Endothelial cell of umbilical vein (primary cell): ENCODE results near the gene SLC22A23.

Experiments
- CTCF ChIP-seq, 2 donors: IDR thresholded peaks; 1 replicate in 1 of 2; 2 replicates in 1 of 2; pipeline ENCODE4 v1.5.1; 2011; ENCODE audit warnings: low read length in 2 of 2, mild to moderate bottlenecking in 2 of 2, moderate library complexity in 2 of 2, control low read depth in 1 of 2, inconsistent platforms in 1 of 2, low read depth in 1 of 2; ENCODE audit not compliant: insufficient read depth in 1 of 2; ENCODE audit errors: extremely low read depth in 1 of 2
- EZH2 ChIP-seq: IDR thresholded peaks from 2 replicates; pipeline ENCODE4 v1.6.1; 2012; ENCODE audit warnings: borderline replicate concordance, low read depth, mild to moderate bottlenecking, moderate library complexity, low read length, inconsistent platforms; ENCODE audit not compliant: severe bottlenecking
- MAX ChIP-seq: IDR thresholded peaks from 2 replicates; pipeline ENCODE4 v1.6.1; 2011; ENCODE audit not compliant: insufficient read depth, insufficient read length
- POLR2AphosphoS5 ChIP-seq: IDR thresholded peaks from 2 replicates; pipeline ENCODE4 v1.6.1; 2012; ENCODE audit warnings: low read depth, mild to moderate bottlenecking, control low read depth, low read length, moderate library complexity; ENCODE audit not compliant: insufficient read depth

GRCh38 chr6:3230256-3230882 lies 226.5 kb downstream of the SLC22A23 start:
- TF ChIP-seq CTCF (IDR thresholded peaks at IDR 0.05; ENCODE audit: extremely low read depth in 1 of 2, insufficient read depth in 1 of 2, low read depth in 1 of 2, low read length in 2 of 2): no peak
- TF ChIP-seq EZH2: no peak
- no peak for TF ChIP-seq POLR2AphosphoS5
- TF ChIP-seq MAX: no peak
